Thoracic aorta (tissue), 2 donors: ENCODE results near the gene IGF1R. TPM values are rescaled to one million over a fixed set of nuclear protein-coding genes. Genes with fewer than 3 reads are reported as not detected.

Experiments
- ATAC-seq: fragments of 150-250 bp; one replicate; pipeline ENCODE4 v1.8.0; 2017; ENCODE audit warnings: low read depth; ENCODE audit not compliant: insufficient number of reproducible peaks, low FRiP score
- DNase-seq: peaks from one replicate; pipeline ENCODE4 v3.0.0-alpha.2; 2020; ENCODE audit warnings: low spot score
- H3K27ac ChIP-seq, 2 donors: fragments of 200-600 bp; sonication (generic); 1 replicate in 1 of 2; 2 replicates in 1 of 2; pipeline ENCODE4 v1.5.1; 2016; ENCODE audit warnings: mild to moderate bottlenecking in 2 of 2, moderate library complexity in 2 of 2
- H3K27me3 ChIP-seq: fragments of 200-600 bp; sonication (generic); replicated peaks from 2 replicates; pipeline ENCODE4 v1.6.0; 2016; ENCODE audit warnings: mild to moderate bottlenecking; ENCODE audit not compliant: insufficient read depth
- H3K36me3 ChIP-seq: fragments of 200-600 bp; sonication (generic); one replicate; pipeline ENCODE4 v1.5.1; 2016
- H3K4me1 ChIP-seq, 2 donors: fragments of 200-600 bp; sonication (generic); 1 replicate in 1 of 2; 2 replicates in 1 of 2; pipeline versions ENCODE4 v1.5.1 to v1.6.0; 2016; ENCODE audit warnings: low read depth in 2 of 2, mild to moderate bottlenecking in 1 of 2; ENCODE audit not compliant: control insufficient read depth in 1 of 2
- H3K4me3 ChIP-seq: fragments of 200-600 bp; sonication (generic); 2 replicates; pipeline ENCODE4 v1.5.1; 2016; ENCODE audit warnings: mild to moderate bottlenecking
- H3K9me3 ChIP-seq: fragments of 200-600 bp; sonication (generic); 2 replicates; pipeline ENCODE4 v1.5.1; 2016
- CTCF ChIP-seq: fragments of 200-600 bp; sonication (generic); IDR thresholded peaks from one replicate; pipeline ENCODE4 v1.5.1; 2019; ENCODE audit warnings: antibody characterized with exemption
- total RNA-seq, 2 donors: library from RNA; depleted of rRNA; stranded (reverse); fragments of >200 nt; gene quantifications; one replicate each; pipeline versions ENCODE4 v1.1.0 to v1.2.3, GENCODE V29; 2016

IGF1R gene
- 100 to 1,000 TPM; 127 to 159 TPM for total RNA-seq

- Histone ChIP-seq H3K4me1 (no peaks in the 10 kb centered on the region), H3K27ac (peak within 1 kb of the TSS; percentile 83 to 96), H3K36me3 (no peaks in the 10 kb centered on the region), H3K4me3 (peak within 1 kb of the TSS; percentile 86), H3K9me3 (no peaks in the 10 kb centered on the region), H3K27me3 (no peaks in the 10 kb centered on the region)
- TF ChIP-seq CTCF = peak; percentile 2
- peak; percentile 53 for DNase-seq
- ATAC-seq = peak; percentile 68
These were observed at the start of gene IGF1R for GRCh38 chr15:98647774-98648653. Gene IGF1R, plus strand, starts transcription at chr15:98648539. Its CDS starts 1,043 bp downstream, at chr15:98649582.

- DNase-seq = no peak
- H3K36me3 ChIP-seq = no peaks in the 10 kb centered on the region
- H3K27ac ChIP-seq = peak overlapping the region in 1 of 2 donors; percentile 64
These were observed 48.2 kb upstream of the IGF1R start for GRCh38 chr15:98599909-98600691.

GRCh38 chr15:98604983-98605382 is 43.4 kb upstream of the IGF1R start:
- H3K9me3 ChIP-seq = no peaks in the 10 kb centered on the region
- H3K27me3 ChIP-seq = no peaks in the 10 kb centered on the region
- ATAC-seq (no peak), DNase-seq (no peak)
- TF ChIP-seq CTCF = no peak
- peaks cover under 1 to 2% of the 10 kb centered on the region in 2 donors for H3K4me1 ChIP-seq
- no peaks in the 10 kb centered on the region for H3K36me3 ChIP-seq
- H3K4me3 ChIP-seq = no peak overlapping the region
- H3K27ac ChIP-seq = no peak overlapping the region

More at GRCh38 chr15:98599909-98600691, 48.2 kb upstream of the IGF1R start:
- Histone ChIP-seq H3K4me3 (peak overlapping the region; percentile 75), H3K27me3 (no peaks in the 10 kb centered on the region), H3K4me1 (peaks cover 4 to 9% of the 10 kb centered on the region in 2 donors), H3K9me3 (no peaks in the 10 kb centered on the region)
- ATAC-seq = no peak
- TF ChIP-seq CTCF = no peak

- ATAC-seq (no peak), DNase-seq (no peak)
- Histone ChIP-seq H3K4me1 (no peaks in the 10 kb centered on the region), H3K27me3 (no peaks in the 10 kb centered on the region), H3K27ac (no peak overlapping the region), H3K4me3 (no peak overlapping the region), H3K36me3 (no peaks in the 10 kb centered on the region), H3K9me3 (no peaks in the 10 kb centered on the region)
- TF ChIP-seq CTCF = no peak
These were observed 39.0 kb upstream of the IGF1R start for GRCh38 chr15:98609144-98609852.
